Right renal cortex interstitium (tissue), 3 donors: ENCODE results near the gene SMAD1. TPM values are rescaled to one million over a fixed set of nuclear protein-coding genes. Genes with fewer than 3 reads are reported as not detected.

Experiments
- DNase-seq, 3 donors: peaks; one replicate each; pipeline ENCODE4 v3.0.0-alpha.2; 2013; ENCODE audit warnings: low read depth in 3 of 3, low spot score in 2 of 3
- polyA plus RNA-seq, 3 donors: library from polyadenylated mRNA; unstranded; fragments of 120-200 nt; gene quantifications; one replicate each; pipeline ENCODE4 v1.2.1, GENCODE V29; 2013; ENCODE audit not compliant: insufficient read length in 3 of 3

The SMAD1 gene
- 10 to 100 TPM; 65.3 to 68.1 (median 65.5) TPM for polyA plus RNA-seq

DNA sequence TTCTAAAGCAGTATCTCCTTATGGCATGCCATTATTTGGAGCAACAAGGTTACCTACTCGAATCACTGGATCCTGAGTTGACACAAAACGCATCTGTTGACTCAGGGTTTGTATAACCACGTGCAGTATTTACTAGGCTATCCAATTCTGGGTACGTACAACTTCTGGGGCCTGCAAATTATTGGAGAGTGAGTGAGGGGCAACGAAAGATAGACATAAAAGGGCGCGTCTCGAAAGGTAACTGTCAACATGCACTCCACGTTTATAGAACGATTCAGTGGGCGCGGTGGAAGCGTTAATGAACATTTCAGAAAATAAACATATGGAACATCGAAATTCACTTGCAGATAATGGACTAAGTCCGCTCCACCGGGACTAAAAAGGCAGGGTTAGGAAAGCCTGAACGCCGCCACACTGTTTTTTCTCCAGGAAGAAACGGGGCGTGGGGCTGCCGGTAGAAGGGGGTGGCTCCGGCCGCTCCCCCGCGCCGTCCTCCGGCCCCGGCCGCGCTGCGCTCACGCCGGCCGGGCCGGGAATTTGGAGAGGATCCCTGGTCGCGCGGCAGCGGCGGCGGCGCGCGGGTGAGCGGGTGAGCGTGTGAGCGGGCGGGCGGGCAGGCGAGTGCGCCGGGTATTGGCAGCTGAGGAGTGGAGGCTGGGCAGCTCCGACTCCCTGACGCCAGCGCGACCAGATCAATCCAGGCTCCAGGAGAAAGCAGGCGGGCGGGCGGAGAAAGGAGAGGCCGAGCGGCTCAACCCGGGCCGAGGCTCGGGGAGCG is at the start of gene SMAD1:
Gene SMAD1 (plus strand): TSS at position 690 of the 778 bp plus-strand sequence. CDS start 32,761 bp downstream, outside the sequence.
- peak; percentile 50 to 56 (median 53) for DNase-seq

DNA sequence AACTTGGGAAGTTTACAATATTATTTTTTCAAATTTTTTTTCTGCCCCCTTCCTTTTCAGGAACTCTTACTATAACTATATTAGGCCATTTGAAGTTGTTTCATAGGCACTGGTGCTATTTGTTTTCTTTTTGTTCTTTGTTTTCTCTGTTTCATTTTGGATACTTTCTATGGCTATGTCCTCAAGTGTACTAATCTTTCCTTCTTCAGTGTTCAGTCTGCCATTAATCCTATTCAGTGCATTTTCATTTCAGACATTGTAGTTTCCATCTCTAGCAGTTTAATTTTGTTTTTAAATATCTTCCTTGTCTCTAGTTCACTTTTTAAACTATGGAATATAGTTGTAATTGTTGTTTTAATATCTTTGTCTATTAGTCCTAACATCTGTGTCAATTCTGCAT is 48.0 kb upstream of the SMAD1 start:
- no peak for DNase-seq

DNA sequence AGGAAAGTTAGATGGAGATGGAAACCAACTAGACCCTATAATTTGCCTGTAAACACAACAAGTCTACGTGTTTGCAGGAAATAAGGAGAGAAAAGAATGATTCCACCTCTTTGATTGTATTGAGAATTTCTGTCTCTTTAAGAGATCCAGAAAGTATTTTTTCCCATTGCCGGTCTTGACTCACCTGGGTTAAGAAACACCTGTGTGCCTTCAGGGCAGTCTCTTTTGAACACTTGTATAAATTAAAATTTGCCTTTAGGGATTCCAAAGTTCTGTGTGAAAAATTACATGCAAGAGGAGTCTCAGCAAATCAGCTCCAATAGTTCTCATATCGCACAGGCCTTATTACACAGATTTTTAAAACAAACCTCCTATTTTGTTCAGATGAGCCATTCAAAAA is 46.0 kb upstream of the SMAD1 start:
- DNase-seq: no peak

DNA sequence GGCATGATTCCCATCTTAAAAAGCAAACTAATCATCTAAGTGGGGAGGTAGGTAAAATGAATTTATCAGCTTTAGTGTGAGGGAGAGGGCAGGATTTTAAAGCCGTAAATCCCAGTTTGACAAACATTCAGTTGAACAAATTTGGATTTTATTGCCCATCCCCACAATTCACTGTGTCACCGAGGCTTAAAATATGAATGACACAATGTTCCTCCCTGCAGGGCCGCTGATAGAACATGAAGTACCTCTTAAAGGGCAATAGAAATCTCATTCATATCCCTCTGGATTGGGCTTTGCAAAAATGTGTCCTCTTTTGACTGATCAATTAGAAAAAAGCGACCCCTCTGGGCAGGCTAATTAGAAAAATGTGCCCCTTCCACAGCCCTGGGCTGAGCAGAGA is 45.5 kb upstream of the SMAD1 start:
- DNase-seq: no peak

DNA sequence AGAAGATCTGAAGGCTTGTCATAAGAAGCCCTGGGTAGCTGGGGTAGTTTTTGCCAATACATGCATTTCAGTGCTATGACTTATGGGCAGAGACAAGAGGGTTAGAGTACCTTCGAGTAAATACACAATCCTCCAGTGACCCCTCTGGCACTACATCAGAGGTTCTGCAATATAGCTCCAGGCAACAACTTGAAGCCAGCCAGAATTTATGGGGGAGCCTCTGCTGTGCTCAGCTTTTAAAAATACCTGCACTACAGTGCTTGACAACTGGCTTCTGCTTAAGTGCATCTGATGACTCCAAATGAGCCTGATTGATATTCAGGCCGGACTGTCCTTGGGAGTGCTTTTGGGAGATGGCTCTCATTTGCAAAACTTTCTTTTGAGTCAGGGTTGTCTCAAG is 44.9 kb upstream of the SMAD1 start:
- DNase-seq: no peak

DNA sequence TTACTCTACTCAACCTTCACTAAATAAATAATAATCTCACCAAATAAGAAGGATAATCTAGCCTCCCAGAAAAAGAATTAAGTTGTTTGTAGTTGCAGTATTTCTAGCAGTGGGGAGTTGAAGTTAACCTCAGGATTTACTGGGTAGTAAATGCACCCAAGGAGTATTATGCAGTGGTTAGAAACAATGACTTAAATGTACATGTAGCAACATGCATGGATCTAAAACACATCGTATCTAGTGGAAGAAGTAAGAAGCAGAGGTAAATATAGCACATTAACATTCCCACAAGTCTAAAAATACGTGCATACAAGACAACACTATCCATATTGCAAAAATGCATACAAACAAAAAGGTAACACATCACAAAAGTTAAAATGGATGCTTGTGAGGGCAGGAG is 44.2 kb upstream of the SMAD1 start:
- no peak for DNase-seq

DNA sequence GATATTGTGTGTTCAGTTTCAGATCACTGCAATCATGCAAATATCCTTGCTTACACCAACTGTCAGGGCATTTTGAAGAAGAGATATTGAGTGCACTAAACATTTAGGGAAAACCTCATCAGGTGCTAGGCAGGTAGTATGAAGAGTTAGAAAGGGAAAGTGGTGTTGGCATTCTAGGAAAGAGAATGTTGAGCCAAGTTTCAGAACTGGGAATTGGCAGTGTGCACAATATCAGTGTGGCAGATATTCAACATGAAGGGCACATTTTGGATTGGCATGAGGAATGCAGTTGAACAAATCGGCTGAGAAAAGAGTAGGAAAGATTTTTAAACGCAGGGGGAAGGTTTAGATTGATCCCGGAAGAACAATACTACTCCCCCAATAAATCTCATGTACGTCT is 43.4 kb upstream of the SMAD1 start:
- DNase-seq: no peak

DNA sequence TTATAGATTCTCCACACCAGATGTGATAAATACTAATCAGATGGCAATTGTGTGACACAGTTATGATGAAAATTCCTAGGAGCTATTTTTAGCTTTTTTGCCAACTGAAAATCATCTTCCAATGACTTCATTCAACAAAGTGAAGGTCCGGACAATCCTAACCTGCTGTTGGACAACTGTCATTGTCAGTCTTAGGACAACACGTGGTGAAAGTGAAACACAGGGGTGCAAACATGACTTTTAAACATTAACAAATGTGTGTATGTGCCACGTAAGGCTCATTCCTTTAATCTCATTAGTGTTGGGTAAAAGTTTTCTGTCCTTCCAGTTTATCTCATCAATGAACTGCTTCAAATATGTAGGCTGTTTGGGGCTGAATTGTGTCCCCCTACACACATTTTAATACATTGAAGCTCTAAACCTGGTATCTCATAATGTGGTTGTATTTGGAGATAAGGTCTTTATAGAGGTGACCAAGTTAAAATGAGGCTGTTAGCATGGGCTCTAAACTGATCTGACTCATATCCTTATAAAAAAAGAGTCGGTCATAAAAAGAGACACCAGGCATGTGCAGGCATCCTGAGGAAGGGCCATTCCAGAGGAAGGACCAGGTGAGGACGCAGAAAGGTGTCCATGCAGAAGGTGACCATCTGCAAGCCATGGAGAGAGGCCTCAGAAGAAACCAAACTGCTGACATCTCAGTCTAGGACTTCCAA is 41.2 kb upstream of the SMAD1 start:
- DNase-seq: no peak

DNA sequence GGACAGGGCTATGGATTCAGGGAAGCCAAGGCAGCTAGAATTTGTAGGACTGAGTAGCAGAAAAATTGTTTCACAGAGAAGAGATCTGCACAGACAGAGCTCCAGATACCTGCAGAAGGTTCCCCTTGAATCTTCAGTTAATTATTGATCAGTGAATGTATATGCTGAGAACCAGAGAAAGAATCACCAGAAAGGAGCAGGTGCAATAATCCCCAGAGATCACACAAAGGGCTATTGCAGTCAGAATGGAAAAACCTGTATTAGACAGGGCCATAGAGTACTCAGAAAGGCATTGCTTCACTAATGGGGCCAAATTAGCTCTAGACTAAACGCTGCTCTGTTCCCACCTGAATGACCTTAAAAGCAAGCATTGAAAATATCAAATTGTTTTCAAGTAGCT is 35.5 kb upstream of the SMAD1 start:
- DNase-seq: no peak

DNA sequence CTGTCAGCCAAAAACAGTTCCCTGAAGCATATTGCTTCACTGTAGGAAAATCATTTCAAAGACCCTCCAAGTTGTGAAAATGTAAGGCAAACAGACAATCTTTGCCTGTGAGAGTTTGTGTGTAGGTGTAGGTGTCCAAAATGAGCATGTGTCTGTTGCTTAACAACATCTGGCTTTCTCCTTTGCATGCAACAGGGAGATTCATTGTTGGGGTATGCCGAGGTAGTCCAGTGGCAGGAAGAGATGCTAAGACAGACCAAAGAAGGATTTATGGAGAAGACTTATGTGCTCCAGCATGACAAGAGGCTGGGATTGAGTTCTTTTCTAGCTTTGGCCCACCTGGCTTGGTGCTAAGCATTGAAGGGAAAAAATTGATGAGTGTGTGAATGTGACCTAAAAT is 29.8 kb upstream of the SMAD1 start:
- no peak for DNase-seq

DNA sequence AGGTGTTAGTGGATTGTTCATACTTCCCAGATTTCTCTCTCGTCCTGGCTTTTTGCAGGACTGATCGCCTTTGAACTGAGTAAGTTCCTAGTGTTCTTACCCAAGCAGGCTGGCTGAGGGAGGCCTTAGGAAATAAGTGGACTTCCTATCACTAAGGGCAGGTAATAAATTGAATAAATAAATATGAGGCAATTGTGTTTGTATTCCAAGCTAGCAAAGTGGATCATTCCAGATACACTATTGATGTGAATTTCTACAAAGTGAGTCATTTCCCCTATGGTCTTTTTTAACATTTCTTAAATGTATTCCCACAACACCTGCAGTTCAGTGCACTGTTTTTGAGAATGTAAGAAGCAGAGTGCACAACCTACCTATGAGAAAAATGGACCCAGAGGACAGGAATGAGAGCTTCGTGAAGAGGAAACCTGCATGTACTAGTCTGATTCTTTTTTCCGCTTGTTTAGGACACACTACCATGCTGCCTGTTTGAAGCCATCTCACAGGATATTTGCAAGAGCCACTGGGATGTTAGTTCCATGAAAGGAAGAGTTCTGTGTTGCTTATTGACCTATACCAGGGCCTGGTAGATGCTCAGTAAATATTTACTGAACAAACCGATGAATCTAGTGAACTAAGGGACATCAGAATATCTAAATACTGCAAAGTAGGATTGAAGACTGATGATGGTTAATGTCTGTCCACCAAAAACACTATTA is 29.0 kb upstream of the SMAD1 start:
- no peak for DNase-seq

DNA sequence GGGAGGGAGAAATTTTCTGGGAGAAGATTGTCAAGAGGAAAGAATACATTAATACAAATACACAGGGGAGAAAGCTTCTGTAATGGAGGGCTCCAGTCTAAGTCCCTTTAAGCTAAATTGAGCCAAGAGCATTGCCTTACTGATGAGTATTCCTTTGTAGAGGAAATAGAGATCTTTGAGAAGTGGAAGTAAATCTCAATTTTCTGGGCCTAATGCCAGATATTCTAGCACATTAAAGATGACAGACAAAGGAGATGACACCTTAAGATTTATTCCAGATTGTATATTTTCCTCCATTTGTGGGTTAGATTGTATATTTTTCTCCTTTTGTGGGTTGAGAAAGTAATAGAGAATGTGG is 28.5 kb upstream of the SMAD1 start:
- no peak for DNase-seq

DNA sequence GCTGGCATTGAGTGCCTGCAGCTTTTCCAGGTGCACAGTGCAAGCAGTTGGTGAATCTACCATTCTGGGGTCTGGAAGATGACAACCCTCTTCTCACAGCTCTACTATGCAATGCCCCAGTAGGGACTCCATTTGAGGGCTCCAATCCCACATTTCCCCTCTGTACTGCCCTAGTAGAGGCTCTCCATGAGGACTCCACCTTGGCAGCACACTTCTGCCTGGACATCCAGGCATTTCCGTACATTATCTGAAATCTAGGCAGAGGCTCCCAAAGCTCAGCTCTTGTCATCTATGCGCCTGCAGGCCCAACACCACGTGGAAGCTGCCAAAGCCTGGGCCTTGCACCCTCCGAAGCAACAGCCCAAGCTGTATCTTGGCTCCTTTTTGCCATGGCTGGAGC is 8.4 kb upstream of the SMAD1 start:
- no peak for DNase-seq

DNA sequence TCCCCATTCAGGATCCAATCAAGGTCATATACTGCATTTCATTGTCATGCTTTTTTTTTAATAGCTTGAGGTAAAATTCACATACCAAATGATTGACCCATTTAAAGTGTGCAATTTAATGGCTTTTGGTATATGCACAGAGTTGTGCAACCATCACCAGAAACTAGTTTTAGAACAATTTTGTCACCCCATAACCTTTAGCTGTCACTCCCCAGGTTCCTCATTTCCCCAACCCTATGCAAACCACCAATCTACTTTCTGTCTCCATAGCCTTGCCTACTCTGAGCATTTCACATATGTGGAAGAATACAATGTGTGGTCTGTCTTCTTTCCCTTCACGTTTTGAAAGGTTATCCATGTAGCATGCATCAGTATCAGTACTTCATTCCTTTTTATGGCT is 1.4 kb upstream of the SMAD1 start:
- DNase-seq: no peak

DNA sequence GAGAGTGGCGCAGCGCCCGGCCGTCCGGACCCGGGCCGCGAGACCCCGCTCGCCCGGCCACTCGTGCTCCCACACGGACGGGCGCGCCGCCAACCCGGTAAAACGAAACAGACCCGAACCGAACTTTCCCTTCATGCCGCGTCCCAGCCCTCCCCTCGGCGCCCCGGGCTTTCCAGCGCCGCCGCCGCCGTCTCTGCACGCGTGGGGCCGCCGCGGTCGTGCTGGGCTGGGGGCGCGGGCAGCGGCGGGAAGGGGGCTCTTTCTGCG is 222 bp downstream of the SMAD1 start:
- no peak for DNase-seq

DNA sequence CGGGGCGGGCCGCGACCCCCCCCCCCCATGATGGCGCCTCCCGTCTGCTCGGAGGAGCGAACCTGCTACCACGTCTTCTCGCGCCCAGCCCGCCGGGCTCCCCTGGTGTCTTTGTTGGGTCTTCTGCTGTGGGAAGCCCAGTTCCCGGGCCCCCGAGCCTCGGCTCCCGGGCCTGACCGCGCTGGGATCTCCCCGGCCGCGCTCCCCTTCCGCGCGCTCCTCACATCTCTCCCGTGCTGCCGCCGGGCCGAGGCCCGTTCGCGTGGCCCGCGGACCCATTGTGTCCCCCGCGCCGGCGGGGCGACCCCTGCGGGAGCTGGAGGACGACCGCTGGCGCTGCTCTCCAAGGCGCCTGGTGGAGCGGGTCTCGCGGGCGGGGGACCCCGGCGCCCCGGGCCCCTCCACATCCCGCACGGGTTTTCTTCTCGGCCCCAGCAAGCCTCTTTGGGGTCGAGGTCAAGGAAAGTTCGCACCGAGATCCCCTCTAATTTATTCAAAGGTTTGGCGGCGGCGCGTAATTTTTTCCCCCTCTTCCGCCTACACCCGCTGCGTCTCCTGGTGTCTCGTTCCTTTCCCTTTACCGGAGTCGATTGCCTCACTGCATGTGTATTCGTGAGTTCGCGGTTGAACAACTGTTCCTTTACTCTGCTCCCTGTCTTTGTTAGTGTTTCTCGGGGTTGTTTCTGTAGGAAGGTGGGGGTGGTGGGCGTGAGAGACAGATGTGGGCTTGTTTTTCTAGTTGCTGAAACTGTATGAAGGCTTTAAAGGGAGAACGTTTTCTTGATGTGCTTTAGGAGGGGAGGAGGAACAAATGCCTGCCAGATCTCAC is 770 bp downstream of the SMAD1 start:
- DNase-seq: peak; percentile 68 to 75 (median 70)

DNA sequence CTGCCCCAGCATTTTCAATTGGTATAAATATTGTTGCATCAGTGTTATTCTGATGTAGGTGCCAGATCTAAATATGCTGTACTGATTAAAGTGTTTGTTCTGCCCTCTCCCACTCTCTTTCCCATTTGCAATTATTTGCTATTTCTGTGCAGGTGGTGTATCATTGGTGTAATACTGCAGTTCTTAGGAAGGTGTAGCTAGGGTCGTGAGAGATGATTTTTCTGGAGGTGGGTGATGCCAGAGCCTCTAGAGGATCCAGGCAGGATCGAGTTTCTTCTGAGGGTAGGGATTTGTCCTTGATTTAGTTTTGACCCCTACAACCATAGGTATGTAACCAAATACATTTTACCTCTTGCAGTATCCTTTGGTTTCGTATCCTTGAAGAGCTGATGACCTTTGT is 1.9 kb downstream of the SMAD1 start:
- DNase-seq: no peak

DNA sequence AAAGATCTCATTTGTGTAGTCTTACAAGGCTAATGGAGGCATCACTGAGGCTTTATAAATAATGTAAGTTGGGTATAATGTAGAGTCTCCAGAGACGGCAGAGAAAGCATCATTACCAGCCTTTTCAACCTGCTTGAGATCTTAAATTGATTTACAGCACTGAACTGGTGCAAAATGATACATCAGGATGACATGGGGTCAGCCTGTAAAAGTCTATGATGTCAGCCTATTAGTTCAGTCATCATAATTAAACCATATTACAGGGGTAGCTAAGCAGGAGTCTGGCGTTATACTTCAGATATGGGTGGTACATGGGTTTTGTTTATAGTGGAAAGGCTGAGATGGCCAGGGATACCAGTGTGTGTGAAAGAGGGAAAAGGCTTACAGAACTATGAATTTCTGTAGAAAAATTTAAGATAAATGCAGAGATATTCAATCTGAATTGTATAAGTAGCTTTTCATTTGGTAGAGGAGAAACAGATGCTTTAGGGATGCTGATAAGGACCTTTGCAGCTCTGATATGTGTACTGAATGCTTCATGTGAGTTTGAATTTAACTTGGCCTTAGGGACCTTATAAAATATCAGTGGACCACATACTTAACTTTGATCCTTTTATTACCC is 2.7 kb downstream of the SMAD1 start:
- no peak for DNase-seq

DNA sequence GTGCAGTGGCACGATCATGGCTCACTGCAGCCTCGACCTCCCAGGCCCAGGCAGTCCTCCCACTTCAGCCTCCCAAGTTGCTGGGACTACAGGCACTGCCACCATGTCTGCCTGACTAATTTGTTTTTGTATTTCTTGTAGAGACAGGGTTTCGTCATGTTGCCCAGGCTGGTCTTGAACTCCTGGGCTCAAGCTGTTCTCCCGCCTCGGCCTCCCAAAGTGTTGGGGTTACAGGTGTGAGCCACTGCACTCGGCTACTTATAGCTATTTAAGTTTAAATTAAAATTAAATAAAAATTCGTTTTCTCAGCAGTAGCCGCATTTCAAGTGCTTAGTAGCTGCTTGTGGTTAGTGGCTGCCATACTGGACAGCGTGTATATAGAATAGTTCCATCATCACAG is 3.5 kb downstream of the SMAD1 start:
- DNase-seq: no peak

DNA sequence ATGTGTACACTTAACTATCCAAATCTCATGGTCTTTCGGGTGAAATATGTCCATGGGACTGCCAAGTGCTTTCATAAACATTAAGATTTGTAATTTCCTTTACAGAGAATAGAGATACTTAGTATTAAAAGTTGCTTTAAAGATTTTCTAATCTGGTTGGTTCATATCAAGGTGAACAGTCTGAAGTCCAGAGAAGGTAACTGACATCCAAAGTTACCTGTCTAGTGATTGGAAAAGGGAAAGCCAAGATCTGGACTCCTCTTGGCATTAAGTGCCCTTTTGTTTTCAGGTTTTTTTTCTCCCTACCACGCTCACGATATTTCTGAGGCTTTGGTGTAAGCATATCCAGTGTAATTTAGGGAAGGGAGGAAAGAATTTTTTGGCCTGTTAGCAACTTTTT is 5.0 kb downstream of the SMAD1 start:
- DNase-seq: no peak

DNA sequence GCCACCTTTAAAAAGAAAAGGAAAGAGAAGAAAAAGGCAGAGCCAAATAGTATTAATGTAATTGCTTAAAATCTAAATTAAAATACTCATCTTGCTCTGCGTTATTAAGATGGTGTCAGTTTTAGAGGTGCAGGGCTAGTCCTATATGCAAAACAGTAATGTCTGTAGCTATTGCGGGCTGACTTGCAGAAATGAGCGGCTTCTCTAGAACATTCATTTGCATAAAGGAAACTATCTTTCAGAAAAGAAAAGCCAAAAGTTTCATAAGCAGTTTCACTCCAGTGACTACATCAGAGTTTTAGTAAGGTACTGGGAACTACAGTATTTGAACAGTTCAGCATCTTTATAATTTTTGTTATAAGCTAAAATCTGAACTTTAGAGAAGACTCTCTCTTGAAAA is 6.0 kb downstream of the SMAD1 start:
- no peak for DNase-seq
